Mesodermal cell (in vitro differentiated cells): ENCODE results near the gene SVOP. TPM values are rescaled to one million over a fixed set of nuclear protein-coding genes. Genes with fewer than 3 reads are reported as not detected.
"Not testable (repeated sequence)": the region's sequence is repeated elsewhere in the genome, so short reads cannot be mapped to it uniquely, and the experiment has no call there.

Experiments used
- H3K27ac ChIP-seq: 2 replicates; pipeline ENCODE4 v1.7.0; 2013; ENCODE audit warnings: mild to moderate bottlenecking, low read depth, low read length, moderate library complexity; ENCODE audit not compliant: severe bottlenecking
- H3K36me3 ChIP-seq: 2 replicates; pipeline ENCODE4 v1.7.1; 2013; ENCODE audit warnings: mild to moderate bottlenecking, low read length, moderate library complexity; ENCODE audit not compliant: control insufficient read depth, insufficient read depth
- H3K4me1 ChIP-seq: one replicate; pipeline ENCODE4 v1.7.1; 2013; ENCODE audit warnings: mild to moderate bottlenecking, low read length; ENCODE audit not compliant: insufficient read depth, control insufficient read depth, poor library complexity, severe bottlenecking
- H3K4me3 ChIP-seq: 2 replicates; pipeline ENCODE4 v1.7.0; 2013; ENCODE audit warnings: low read length, control low read depth, mild to moderate bottlenecking; ENCODE audit not compliant: insufficient read depth, poor library complexity, severe bottlenecking; ENCODE audit errors: extremely low read depth
- H3K9me3 ChIP-seq: 2 replicates; pipeline ENCODE4 v1.7.1; 2013; ENCODE audit warnings: mild to moderate bottlenecking, low read length, moderate library complexity; ENCODE audit not compliant: control insufficient read depth
- WGBS, 2 experiments: methylation state at CpG; one replicate each; pipeline ENCODE4 v1.1.5; 2013; ENCODE audit warnings: missing lambda C conversion rate in 2 of 2; ENCODE audit not compliant: insufficient coverage in 2 of 2; 5-methylcytosine and 5-hydroxymethylcytosine counted together
- polyA plus RNA-seq, 2 experiments: library from polyadenylated mRNA; stranded (reverse); fragments of 50-300 nt; gene quantifications; one replicate each; pipeline ENCODE4 v1.2.3, GENCODE V29; 2013

SVOP gene
- polyA plus RNA-seq (2013, experiment 1 of 2): 0.18 TPM
- 0.20 TPM for polyA plus RNA-seq (2013, experiment 2 of 2)

GRCh38 chr12:109020796-109021380, at the start of gene SVOP:
Gene SVOP, minus strand, starts transcription at chr12:109021068. Its CDS starts 200 bp downstream, at chr12:109020868.
- Histone ChIP-seq H3K4me1 (no peaks in the 10 kb centered on the region), H3K9me3 (no peaks in the 10 kb centered on the region), H3K27ac (no peak within 1 kb of the TSS), H3K36me3 (no peaks in the 10 kb centered on the region), H3K4me3 (no peak within 1 kb of the TSS)
- 8 to 18% methylated on average over 17 to 25 of the region's 30 CpGs for WGBS, 2 experiments

- Histone ChIP-seq H3K4me1 (no peaks in the 10 kb centered on the region), H3K36me3 (peaks cover 35% of the 10 kb centered on the region), H3K27ac (no peak overlapping the region), H3K9me3 (no peaks in the 10 kb centered on the region), H3K4me3 (no peak overlapping the region)
- 34 to 38% methylated on average over 14 to 17 of the region's 17 CpGs for WGBS, 2 experiments
Measured at GRCh38 chr12:109069307-109070271, 48.7 kb upstream of the SVOP start.

- H3K27ac ChIP-seq: no peak overlapping the region
- no peaks in the 10 kb centered on the region for H3K4me1 ChIP-seq
- H3K9me3 ChIP-seq: no peaks in the 10 kb centered on the region
- WGBS, 2 experiments: 75% methylated on average over 1 of the region's 1 CpG; no CpG with 5 or more reads in 1 of the 2 experiments
- peaks cover 24% of the 10 kb centered on the region for H3K36me3 ChIP-seq
- no peak overlapping the region for H3K4me3 ChIP-seq
Measured at GRCh38 chr12:109065853-109066193, 45.0 kb upstream of the SVOP start.

- no peaks in the 10 kb centered on the region for H3K9me3 ChIP-seq
- 97 to 100% methylated on average over 1 to 4 of the region's 5 CpGs for WGBS, 2 experiments
- H3K36me3 ChIP-seq: peaks cover 20% of the 10 kb centered on the region
- no peak overlapping the region for H3K4me3 ChIP-seq
- no peak overlapping the region for H3K27ac ChIP-seq
- no peaks in the 10 kb centered on the region for H3K4me1 ChIP-seq
Measured at GRCh38 chr12:109065154-109065852, 44.4 kb upstream of the SVOP start.

- Histone ChIP-seq H3K4me1 (no peaks in the 10 kb centered on the region), H3K36me3 (peaks cover 23% of the 10 kb centered on the region), H3K27ac (no peak overlapping the region), H3K4me3 (no peak overlapping the region), H3K9me3 (no peaks in the 10 kb centered on the region)
- 70 to 87% methylated on average over 1 to 2 of the region's 3 CpGs for WGBS, 2 experiments
Measured at GRCh38 chr12:109064143-109064542, 43.3 kb upstream of the SVOP start.

GRCh38 chr12:109058773-109059172, 37.9 kb upstream of the SVOP start:
- Histone ChIP-seq H3K4me3 (no peak overlapping the region), H3K36me3 (peaks cover 19% of the 10 kb centered on the region), H3K4me1 (no peaks in the 10 kb centered on the region), H3K27ac (no peak overlapping the region), H3K9me3 (no peaks in the 10 kb centered on the region)
- 93 to 97% methylated on average over 4 to 6 of the region's 6 CpGs for whole genome bisulfite sequencing, 2 experiments

- peaks cover 17% of the 10 kb centered on the region for H3K36me3 ChIP-seq
- no peak overlapping the region for H3K27ac ChIP-seq
- H3K4me1 ChIP-seq: no peaks in the 10 kb centered on the region
- H3K9me3 ChIP-seq: no peaks in the 10 kb centered on the region
- H3K4me3 ChIP-seq: no peak overlapping the region
- 91% methylated on average over 1 of the region's 1 CpG; no CpG with 5 or more reads in 1 of the 2 experiments for WGBS, 2 experiments
Measured at GRCh38 chr12:109057376-109057775, 36.5 kb upstream of the SVOP start.

- H3K4me3 ChIP-seq: no peak overlapping the region
- no peak overlapping the region for H3K27ac ChIP-seq
- H3K9me3 ChIP-seq: no peaks in the 10 kb centered on the region
- 100% methylated on average over 2 of the region's 3 CpGs; no CpG with 5 or more reads in 1 of the 2 experiments for WGBS, 2 experiments
- peaks cover 17% of the 10 kb centered on the region for H3K36me3 ChIP-seq
- no peaks in the 10 kb centered on the region for H3K4me1 ChIP-seq
Measured at GRCh38 chr12:109056891-109057290, 36.0 kb upstream of the SVOP start.

GRCh38 chr12:109054520-109054919, 33.7 kb upstream of the SVOP start:
- Histone ChIP-seq H3K9me3 (no peaks in the 10 kb centered on the region), H3K27ac (no peak overlapping the region), H3K4me3 (no peak overlapping the region), H3K36me3 (peaks cover 12% of the 10 kb centered on the region), H3K4me1 (no peaks in the 10 kb centered on the region)

- not testable (repeated sequence) for H3K4me3 ChIP-seq, H3K27ac ChIP-seq, H3K4me1 ChIP-seq, H3K9me3 ChIP-seq
- WGBS, 2 experiments: 93 to 96% methylated on average over 3 of the region's 4 CpGs
- peaks cover 11% of the 10 kb centered on the region for H3K36me3 ChIP-seq
Measured at GRCh38 chr12:109054124-109054513, 33.3 kb upstream of the SVOP start.
